Measurements from ENCODE around the gene KANSL1. TPM values are rescaled to one million over a fixed set of nuclear protein-coding genes. Genes with fewer than 3 reads are reported as not detected.
"Not testable (repeated sequence)": the region's sequence is repeated elsewhere in the genome, so short reads cannot be mapped to it uniquely, and the experiment has no call there.

Gene KANSL1
- total RNA-seq, 1 donor from 2014 or later = 99.8 TPM

DNA sequence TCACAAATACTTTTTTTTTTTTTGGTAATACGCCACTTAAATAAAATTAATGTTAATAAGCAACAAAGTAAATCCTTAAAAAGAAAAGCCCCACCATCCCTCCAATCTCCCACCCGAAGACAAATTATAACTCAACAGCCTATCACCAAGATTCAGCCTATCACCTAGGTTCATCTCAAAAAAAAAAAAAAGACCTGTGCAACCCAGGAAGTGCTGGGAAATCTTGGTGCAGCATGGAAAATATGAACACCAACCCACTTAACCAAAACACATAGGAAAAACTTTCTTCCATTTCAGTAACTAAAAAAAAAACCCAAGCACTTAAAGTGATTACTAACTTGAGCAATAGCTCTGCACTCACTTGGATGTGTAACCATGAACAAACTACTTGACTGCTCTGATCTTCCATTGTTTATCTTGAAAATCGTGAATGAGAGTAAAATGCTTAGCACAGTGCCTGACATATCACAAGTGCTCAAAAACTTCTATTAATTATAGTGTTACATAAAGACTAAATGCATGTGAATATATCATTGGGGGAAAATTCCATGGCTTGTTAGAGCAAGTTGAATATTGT, 103.8 kb downstream of the KANSL1 start:
- no peak overlapping the region for H3K27ac Mint-ChIP-seq (ENCODE audit: unreplicated experiment)
- Histone ChIP-seq H3K27me3 (ENCODE audit: insufficient read depth, low read length) (no peaks in the 10 kb centered on the region), H2AFZ (ENCODE audit: low read depth, low read length) (no peak overlapping the region), H3K36me3 (ENCODE audit: insufficient read depth, low read length) (peaks cover 3% of the 10 kb centered on the region), H3K27ac (ENCODE audit: low read depth, low read length) (no peak overlapping the region), H3K4me3 (ENCODE audit: insufficient read depth, low read depth, low read length) (no peak overlapping the region), H3K9me3 (ENCODE audit: insufficient read depth, low read depth, low read length) (no peaks in the 10 kb centered on the region), H3K4me1 (ENCODE audit: insufficient read depth, low read length) (no peaks in the 10 kb centered on the region), H3K79me2 (ENCODE audit: insufficient read depth, low read length) (peaks cover 94% of the 10 kb centered on the region), H3K9ac (ENCODE audit: low read length) (no peak overlapping the region), H3K4me2 (ENCODE audit: low read length) (no peak overlapping the region), H4K20me1 (ENCODE audit: insufficient read depth, low read length) (peaks cover 76% of the 10 kb centered on the region)
- H3K4me3 Mint-ChIP-seq (ENCODE audit: unreplicated experiment) = no peak overlapping the region
- TF ChIP-seq CTCF (IDR thresholded peaks at IDR 0.05; ENCODE audit: insufficient read depth, low read depth, low read length) (no peak), EZH2 (IDR thresholded peaks at IDR 0.05; ENCODE audit: insufficient read depth, low read length) (no peak)
- H3K36me3 Mint-ChIP-seq (ENCODE audit: low read depth, unreplicated experiment) = peaks cover 12% of the 10 kb centered on the region
- H3K27me3 Mint-ChIP-seq (ENCODE audit: low read depth, unreplicated experiment) = no peaks in the 10 kb centered on the region
- peaks cover 4% of the 10 kb centered on the region for H3K4me1 Mint-ChIP-seq (ENCODE audit: low read depth, unreplicated experiment)
- no peak for DNase-seq (ENCODE audit: low read depth)
- H3K9me3 Mint-ChIP-seq (ENCODE audit: unreplicated experiment) = no peaks in the 10 kb centered on the region
- no peak for FAIRE-seq

- Histone ChIP-seq H3K4me2 (ENCODE audit: low read length) (no peak overlapping the region), H3K4me3 (ENCODE audit: insufficient read depth, low read depth, low read length) (no peak overlapping the region), H3K4me1 (ENCODE audit: insufficient read depth, low read length) (no peaks in the 10 kb centered on the region), H2AFZ (ENCODE audit: low read depth, low read length) (no peak overlapping the region), H4K20me1 (ENCODE audit: insufficient read depth, low read length) (peaks cover 75% of the 10 kb centered on the region), H3K27me3 (ENCODE audit: insufficient read depth, low read length) (no peaks in the 10 kb centered on the region), H3K9ac (ENCODE audit: low read length) (no peak overlapping the region), H3K36me3 (ENCODE audit: insufficient read depth, low read length) (peaks cover 3% of the 10 kb centered on the region), H3K79me2 (ENCODE audit: insufficient read depth, low read length) (peaks cover 94% of the 10 kb centered on the region), H3K9me3 (ENCODE audit: insufficient read depth, low read depth, low read length) (no peaks in the 10 kb centered on the region), H3K27ac (ENCODE audit: low read depth, low read length) (no peak overlapping the region)
- no peak for DNase-seq (ENCODE audit: low read depth)
- Mint-ChIP-seq H3K9me3 (ENCODE audit: unreplicated experiment) (no peaks in the 10 kb centered on the region), H3K4me1 (ENCODE audit: low read depth, unreplicated experiment) (peaks cover 4% of the 10 kb centered on the region), H3K27me3 (ENCODE audit: low read depth, unreplicated experiment) (no peaks in the 10 kb centered on the region), H3K36me3 (ENCODE audit: low read depth, unreplicated experiment) (peaks cover 10% of the 10 kb centered on the region), H3K4me3 (ENCODE audit: unreplicated experiment) (no peak overlapping the region), H3K27ac (ENCODE audit: unreplicated experiment) (peak overlapping the region; percentile 16)
- no peak for FAIRE-seq
- TF ChIP-seq CTCF (IDR thresholded peaks at IDR 0.05; ENCODE audit: insufficient read depth, low read depth, low read length) (no peak), EZH2 (IDR thresholded peaks at IDR 0.05; ENCODE audit: insufficient read depth, low read length) (no peak)
Measured at GRCh38 chr17:46088595-46088994, 104.6 kb downstream of the KANSL1 start.

DNA sequence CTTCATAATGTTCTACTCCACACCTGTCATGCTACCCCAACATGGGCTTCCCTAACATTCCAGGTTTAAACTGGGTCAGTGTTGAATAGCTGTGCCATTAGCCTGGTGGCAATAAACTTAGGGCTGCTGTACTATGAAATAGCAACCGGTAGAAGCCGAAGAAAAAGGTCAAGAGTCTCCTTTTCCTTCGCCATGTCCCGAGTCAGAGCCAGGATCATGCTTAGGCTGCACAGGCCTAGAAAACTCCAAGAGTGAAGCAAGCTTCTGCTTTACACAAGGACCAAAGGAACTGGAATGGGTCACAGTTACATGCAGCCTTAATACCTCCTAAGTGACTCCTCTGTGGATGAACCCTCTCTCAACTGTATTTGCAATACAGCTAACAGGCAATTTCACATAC, 105.4 kb downstream of the KANSL1 start:
- not testable (repeated sequence) for H3K9ac ChIP-seq (ENCODE audit: low read length); DNase-seq (ENCODE audit: low read depth); H3K27ac ChIP-seq (ENCODE audit: low read depth, low read length); H3K27me3 Mint-ChIP-seq (ENCODE audit: low read depth, unreplicated experiment); H3K4me2 ChIP-seq (ENCODE audit: low read length); H3K4me3 ChIP-seq (ENCODE audit: insufficient read depth, low read depth, low read length); H3K4me1 Mint-ChIP-seq (ENCODE audit: low read depth, unreplicated experiment); H3K4me1 ChIP-seq (ENCODE audit: insufficient read depth, low read length); FAIRE-seq; H3K9me3 ChIP-seq (ENCODE audit: insufficient read depth, low read depth, low read length); H3K27ac Mint-ChIP-seq (ENCODE audit: unreplicated experiment); H3K9me3 Mint-ChIP-seq (ENCODE audit: unreplicated experiment); H3K36me3 ChIP-seq (ENCODE audit: insufficient read depth, low read length); H3K36me3 Mint-ChIP-seq (ENCODE audit: low read depth, unreplicated experiment); H2AFZ ChIP-seq (ENCODE audit: low read depth, low read length); H3K27me3 ChIP-seq (ENCODE audit: insufficient read depth, low read length); H3K4me3 Mint-ChIP-seq (ENCODE audit: unreplicated experiment)
- Histone ChIP-seq H4K20me1 (ENCODE audit: insufficient read depth, low read length) (peaks cover 80% of the 10 kb centered on the region), H3K79me2 (ENCODE audit: insufficient read depth, low read length) (peaks cover 96% of the 10 kb centered on the region)
